ENCODE measurements around the gene USP3. TPM values are rescaled to one million over a fixed set of nuclear protein-coding genes. Genes with fewer than 3 reads are reported as not detected.

The USP3 gene
- polyA plus RNA-seq, 1 of the 3 experiments (the other 2 are of a cell fraction): 9.3 TPM

DNA sequence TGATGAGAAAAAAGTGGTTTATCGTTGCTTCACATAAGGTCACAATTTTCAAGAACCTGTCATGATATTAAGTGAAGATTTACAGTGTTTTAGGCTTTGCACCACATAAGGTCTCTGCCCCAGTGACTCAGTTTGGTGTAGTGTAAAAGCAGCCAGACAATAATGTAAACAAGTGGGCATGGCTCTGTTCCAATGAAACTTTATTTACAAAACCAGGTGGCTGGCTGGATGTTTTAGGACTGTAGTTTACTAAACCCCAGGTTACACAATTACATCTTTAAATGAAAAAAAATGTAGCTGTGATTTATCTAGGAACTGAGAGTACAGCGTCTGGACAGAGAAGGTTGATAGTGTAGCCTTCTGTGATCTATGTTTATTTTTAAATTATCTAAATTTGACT, 83.1 kb downstream of the USP3 start:
- Histone ChIP-seq H3K36me3 (replicated peaks in 1 of 2; ENCODE audit: control insufficient read depth in 1 of 2, insufficient read depth in 2 of 2, low read length in 1 of 2) (peaks cover 41 to 81% of the 10 kb centered on the region in 2 experiments), H3F3A (replicated peaks; ENCODE audit: insufficient read depth) (peaks cover 15% of the 10 kb centered on the region), H4K20me1 (ENCODE audit: insufficient read depth) (no peaks in the 10 kb centered on the region), H3K9me3 (no peaks in the 10 kb centered on the region), H3K9me2 (no peaks in the 10 kb centered on the region), H3K4me3 (ENCODE audit: low read depth in 2 of 2, low read length in 1 of 2) (no peak overlapping the region), H2AFZ (ENCODE audit: low read depth) (no peak overlapping the region), H3K79me2 (ENCODE audit: insufficient read depth) (no peaks in the 10 kb centered on the region), H3K4me1 (ENCODE audit: control insufficient read depth in 1 of 2, insufficient read depth in 2 of 2, low read depth in 1 of 2, low read length in 1 of 2) (peaks cover 0 to 10% of the 10 kb centered on the region in 2 experiments; a peak in 3 of 4 replicates), H3K4me2 (no peak overlapping the region), H3K27me3 (ENCODE audit: insufficient read depth) (no peaks in the 10 kb centered on the region), H3K9ac (no peak overlapping the region), H3K27ac (ENCODE audit: low read depth in 2 of 2, low read length in 1 of 2) (no peak overlapping the region)
- ChIA-PET POLR2A (no interaction called here), CTCF (no interaction called here)
- WGBS (ENCODE audit: low lambda C conversion rate): 66% methylated on average over 2 of the region's 2 CpGs
- TF ChIP-seq FOXM1 (IDR thresholded peaks at IDR 0.05; ENCODE audit: low read depth) (no peak), FOXJ3 (CRISPR knock-in tag; IDR thresholded peaks at IDR 0.05) (no peak), EZH2phosphoT487 (IDR thresholded peaks at IDR 0.05; ENCODE audit: borderline replicate concordance, low read depth) (no peak), SIN3A (IDR thresholded peaks at IDR 0.05; ENCODE audit: borderline replicate concordance, low read depth, low read length) (no peak), PBX3 (IDR thresholded peaks at IDR 0.05) (no peak), NRF1 (IDR thresholded peaks at IDR 0.05; ENCODE audit: low read depth, low read length) (no peak), GATA2 (CRISPR knock-in tag; IDR thresholded peaks at IDR 0.05) (no peak), TCF12 (IDR thresholded peaks at IDR 0.05) (no peak)
- no peak for DNase-seq

DNA sequence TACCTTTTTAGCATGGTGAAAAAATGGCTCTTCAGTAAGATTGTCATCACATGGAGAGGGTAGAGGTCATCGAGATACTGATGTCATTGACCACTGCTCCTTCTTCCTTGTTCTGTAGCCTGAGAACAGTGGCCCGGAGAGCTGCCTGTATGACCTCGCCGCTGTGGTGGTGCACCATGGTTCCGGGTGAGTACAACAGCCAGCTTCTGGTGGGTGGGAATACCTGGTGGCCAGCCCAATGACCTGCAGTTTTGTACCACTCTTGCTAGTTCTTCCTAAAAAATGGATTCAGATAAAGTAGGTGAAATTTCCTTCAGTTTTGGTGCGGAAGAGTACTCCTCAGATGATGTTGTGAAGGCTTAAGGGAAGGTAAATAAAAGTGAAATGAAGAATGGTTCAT, 84.4 kb downstream of the USP3 start:
- Histone ChIP-seq H3K4me1 (ENCODE audit: control insufficient read depth in 1 of 2, insufficient read depth in 2 of 2, low read depth in 1 of 2, low read length in 1 of 2) (peaks cover 0 to 10% of the 10 kb centered on the region in 2 experiments; a peak in 2 of 4 replicates), H3K9ac (no peak overlapping the region), H2AFZ (ENCODE audit: low read depth) (no peak overlapping the region), H3K79me2 (ENCODE audit: insufficient read depth) (no peaks in the 10 kb centered on the region), H3K27me3 (ENCODE audit: insufficient read depth) (no peaks in the 10 kb centered on the region), H3F3A (replicated peaks; ENCODE audit: insufficient read depth) (peaks cover 11% of the 10 kb centered on the region), H3K27ac (ENCODE audit: low read depth in 2 of 2, low read length in 1 of 2) (no peak overlapping the region), H3K9me2 (no peaks in the 10 kb centered on the region), H3K4me3 (ENCODE audit: low read depth in 2 of 2, low read length in 1 of 2) (no peak overlapping the region), H3K36me3 (replicated peaks in 1 of 2; ENCODE audit: control insufficient read depth in 1 of 2, insufficient read depth in 2 of 2, low read length in 1 of 2) (peaks cover 46 to 93% of the 10 kb centered on the region in 2 experiments), H4K20me1 (ENCODE audit: insufficient read depth) (no peaks in the 10 kb centered on the region), H3K4me2 (no peak overlapping the region), H3K9me3 (no peaks in the 10 kb centered on the region)
- 97% methylated on average over 6 of the region's 6 CpGs for WGBS (ENCODE audit: low lambda C conversion rate)
- ChIA-PET CTCF (interaction anchor here (0.7 to 1.3 kb wide), 3 partner anchors 10 to 300 kb away, joined by 3 read pairs; no protein-coding TSS in a partner anchor), POLR2A (no interaction called here)
- DNase-seq: no peak
- TF ChIP-seq RAD21 (IDR thresholded peaks at IDR 0.05; ENCODE audit: low read length) (no peak), SMC3 (IDR thresholded peaks at IDR 0.05; ENCODE audit: low read depth, low read length) (no peak), MXI1 (IDR thresholded peaks at IDR 0.05; ENCODE audit: low read depth, low read length) (no peak)

All from SK-N-SH (cell line).